Spinal cord (tissue), 10 donors: Measurements from ENCODE around the gene SLC17A5. TPM values are rescaled to one million over a fixed set of nuclear protein-coding genes. Genes with fewer than 3 reads are reported as not detected.
"Not testable (repeated sequence)": the region's sequence is repeated elsewhere in the genome, so short reads cannot be mapped to it uniquely, and the experiment has no call there.

Experiments
- DNase-seq, 6 donors: peaks; one replicate each; pipeline versions ENCODE4 v3.0.0 to v3.0.0-alpha.2; 2013 to 2015; ENCODE audit warnings: low spot score in 6 of 6, low read depth in 4 of 6
- H3K27ac ChIP-seq: one replicate; pipeline ENCODE4 v1.5.1; 2013; ENCODE audit warnings: low read depth, low read length, control low read depth
- H3K27me3 ChIP-seq: one replicate; pipeline ENCODE4 v1.6.1; 2013; ENCODE audit warnings: low read length; ENCODE audit not compliant: control insufficient read depth, insufficient read depth
- H3K36me3 ChIP-seq: one replicate; pipeline ENCODE4 v1.6.1; 2013; ENCODE audit warnings: low read length; ENCODE audit not compliant: control insufficient read depth, insufficient read depth
- H3K4me1 ChIP-seq: one replicate; pipeline ENCODE4 v1.6.1; 2013; ENCODE audit warnings: low read length; ENCODE audit not compliant: control insufficient read depth, insufficient read depth
- H3K4me3 ChIP-seq: one replicate; pipeline ENCODE4 v1.5.1; 2013; ENCODE audit warnings: low read depth, low read length, control low read depth
- H3K9me3 ChIP-seq: one replicate; pipeline ENCODE4 v1.6.1; 2013; ENCODE audit warnings: low read length; ENCODE audit not compliant: control insufficient read depth, insufficient read depth
- WGBS: methylation state at CpG from one replicate; pipeline ENCODE4 v1.1.5; 2013; ENCODE audit warnings: missing lambda C conversion rate; ENCODE audit not compliant: insufficient coverage; 5-methylcytosine and 5-hydroxymethylcytosine counted together
- polyA plus RNA-seq, 2 donors: library from polyadenylated mRNA; unstranded; fragments of 120-200 nt; gene quantifications; one replicate each; pipeline ENCODE4 v1.2.1, GENCODE V29; 2013; ENCODE audit not compliant: insufficient read length in 2 of 2
- total RNA-seq, 2 donors: library from RNA; depleted of rRNA in 1 of 2; stranded (reverse); fragments of 120-200 nt in 1 of 2; fragments of >200 nt in 1 of 2; gene quantifications; one replicate each; pipeline versions ENCODE4 v1.2.3 to v1.2.4, GENCODE V29; 2013 to 2014
- donor health status: healthy.

The SLC17A5 gene
- total and polyA plus RNA-seq, 4 donors, result 12.5 to 33.4 (median 16.0) TPM

- DNase-seq, result no peak
- H3K27me3 ChIP-seq, result no peaks in the 10 kb centered on the region
- no peaks in the 10 kb centered on the region for H3K4me1 ChIP-seq
- H3K27ac ChIP-seq, result no peak overlapping the region
- H3K36me3 ChIP-seq, result peaks cover 21% of the 10 kb centered on the region
- 83% methylated on average over 3 of the region's 5 CpGs for WGBS
- H3K4me3 ChIP-seq, result no peak overlapping the region
- no peaks in the 10 kb centered on the region for H3K9me3 ChIP-seq
These were observed 21.9 kb downstream of the SLC17A5 start for GRCh38 chr6:73631849-73632248.

- Histone ChIP-seq H3K9me3 (no peaks in the 10 kb centered on the region), H3K4me3 (no peak overlapping the region), H3K27ac (no peak overlapping the region), H3K4me1 (no peaks in the 10 kb centered on the region), H3K36me3 (peaks cover 18% of the 10 kb centered on the region), H3K27me3 (no peaks in the 10 kb centered on the region)
- DNase-seq, result no peak
- WGBS, result 84% methylated on average over 3 of the region's 4 CpGs
These were observed 23.4 kb downstream of the SLC17A5 start for GRCh38 chr6:73630401-73630800.

GRCh38 chr6:73624896-73625295, 28.9 kb downstream of the SLC17A5 start:
- WGBS, result 100% methylated on average over 3 of the region's 4 CpGs
- no peak overlapping the region for H3K27ac ChIP-seq
- peaks cover 16% of the 10 kb centered on the region for H3K36me3 ChIP-seq
- no peak overlapping the region for H3K4me3 ChIP-seq
- no peak for DNase-seq
- H3K4me1 ChIP-seq, result no peaks in the 10 kb centered on the region
- H3K27me3 ChIP-seq, result no peaks in the 10 kb centered on the region
- H3K9me3 ChIP-seq, result no peaks in the 10 kb centered on the region

- H3K27ac ChIP-seq, H3K4me1 ChIP-seq, H3K4me3 ChIP-seq, H3K9me3 ChIP-seq, DNase-seq, H3K27me3 ChIP-seq: not testable (repeated sequence)
- 100% methylated on average over 3 of the region's 8 CpGs for WGBS
- H3K36me3 ChIP-seq, result peaks cover 14% of the 10 kb centered on the region
These were observed 30.3 kb downstream of the SLC17A5 start for GRCh38 chr6:73623480-73623879.

GRCh38 chr6:73618082-73618481, 35.7 kb downstream of the SLC17A5 start:
- peaks cover 18% of the 10 kb centered on the region for H3K36me3 ChIP-seq
- no CpG with 5 or more reads among the region's 8 CpGs for WGBS
- DNase-seq, H3K4me1 ChIP-seq, H3K4me3 ChIP-seq, H3K9me3 ChIP-seq, H3K27ac ChIP-seq, H3K27me3 ChIP-seq: not testable (repeated sequence)

- peaks cover 20% of the 10 kb centered on the region for H3K36me3 ChIP-seq
- H3K4me1 ChIP-seq, result no peaks in the 10 kb centered on the region
- no peaks in the 10 kb centered on the region for H3K27me3 ChIP-seq
- H3K27ac ChIP-seq, result no peak overlapping the region
- 94% methylated on average over 3 of the region's 6 CpGs for WGBS
- no peak overlapping the region for H3K4me3 ChIP-seq
- H3K9me3 ChIP-seq, result no peaks in the 10 kb centered on the region
- DNase-seq, result no peak
These were observed 39.0 kb downstream of the SLC17A5 start for GRCh38 chr6:73614802-73615201.

GRCh38 chr6:73613806-73614536, 39.8 kb downstream of the SLC17A5 start:
- Histone ChIP-seq H3K4me3 (no peak overlapping the region), H3K27me3 (no peaks in the 10 kb centered on the region), H3K4me1 (no peaks in the 10 kb centered on the region), H3K9me3 (no peaks in the 10 kb centered on the region), H3K27ac (no peak overlapping the region), H3K36me3 (peaks cover 20% of the 10 kb centered on the region)
- DNase-seq, result no peak
- WGBS, result 93% methylated on average over 3 of the region's 6 CpGs

- WGBS, result 100% methylated on average over 1 of the region's 3 CpGs
- H3K36me3 ChIP-seq, result peaks cover 17% of the 10 kb centered on the region
- no peaks in the 10 kb centered on the region for H3K27me3 ChIP-seq
- no peak overlapping the region for H3K4me3 ChIP-seq
- no peak overlapping the region for H3K27ac ChIP-seq
- no peaks in the 10 kb centered on the region for H3K4me1 ChIP-seq
- no peak for DNase-seq
- H3K9me3 ChIP-seq, result no peaks in the 10 kb centered on the region
These were observed 41.2 kb downstream of the SLC17A5 start for GRCh38 chr6:73612611-73613010.

- peak in 4 of 6 donors; percentile 17 to 85 (median 50) for DNase-seq
- no peaks in the 10 kb centered on the region for H3K27me3 ChIP-seq
- H3K27ac ChIP-seq, result no peak overlapping the region
- H3K4me1 ChIP-seq, result no peaks in the 10 kb centered on the region
- 86% methylated on average over 4 of the region's 6 CpGs for WGBS
- H3K36me3 ChIP-seq, result peaks cover 11% of the 10 kb centered on the region
- no peak overlapping the region for H3K4me3 ChIP-seq
- H3K9me3 ChIP-seq, result no peaks in the 10 kb centered on the region
These were observed 43.1 kb downstream of the SLC17A5 start for GRCh38 chr6:73610444-73611275.

GRCh38 chr6:73608761-73609160, 45.0 kb downstream of the SLC17A5 start:
- Histone ChIP-seq H3K4me1 (peaks cover 4% of the 10 kb centered on the region), H3K27ac (no peak overlapping the region), H3K27me3 (no peaks in the 10 kb centered on the region), H3K4me3 (no peak overlapping the region), H3K9me3 (no peaks in the 10 kb centered on the region), H3K36me3 (peaks cover 9% of the 10 kb centered on the region)
- no peak for DNase-seq
- 91% methylated on average over 3 of the region's 4 CpGs for whole genome bisulfite sequencing
